Measurements from ENCODE around the gene NF1.
"Not testable (repeated sequence)": the region's sequence is repeated elsewhere in the genome, so short reads cannot be mapped to it uniquely, and the experiment has no call there.

NF1 gene

DNA sequence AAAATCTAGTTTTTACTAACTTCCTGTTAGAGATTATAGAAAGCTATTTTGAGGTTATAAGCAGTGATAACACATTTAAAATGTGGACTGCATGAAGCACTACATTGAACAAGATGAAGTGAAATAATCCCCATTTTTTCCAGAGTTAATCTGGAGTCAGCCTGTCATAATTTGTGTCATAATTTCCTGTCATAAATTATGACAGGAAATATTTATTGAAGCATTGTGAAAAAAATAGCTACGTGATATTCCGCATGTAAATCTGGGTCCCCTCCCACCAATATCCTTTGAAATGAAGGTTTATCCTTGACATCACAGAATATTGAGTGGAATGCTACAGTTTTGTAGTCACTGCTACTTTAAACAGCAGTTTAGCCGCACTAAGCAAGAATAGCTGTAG lies 162.2 kb downstream of the NF1 start:
- no peak for DNase-seq

DNA sequence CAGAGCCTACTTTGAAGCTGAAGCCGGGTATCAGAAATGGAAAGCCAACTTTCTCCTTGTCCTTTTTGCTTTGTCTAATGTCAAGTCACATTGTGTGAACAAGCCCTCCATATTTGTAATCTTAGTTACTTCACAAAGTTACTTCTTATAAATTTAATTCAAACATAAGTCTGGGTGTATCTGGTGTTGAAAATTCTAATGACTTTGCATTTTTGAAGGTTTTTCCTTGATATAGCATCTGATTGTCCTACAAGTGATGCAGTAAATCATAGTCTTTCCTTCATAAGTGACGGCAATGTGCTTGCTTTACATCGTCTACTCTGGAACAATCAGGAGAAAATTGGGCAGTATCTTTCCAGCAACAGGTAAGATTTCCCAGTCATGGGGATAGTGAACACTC lies 165.4 kb downstream of the NF1 start:
- DNase-seq: no peak

DNA sequence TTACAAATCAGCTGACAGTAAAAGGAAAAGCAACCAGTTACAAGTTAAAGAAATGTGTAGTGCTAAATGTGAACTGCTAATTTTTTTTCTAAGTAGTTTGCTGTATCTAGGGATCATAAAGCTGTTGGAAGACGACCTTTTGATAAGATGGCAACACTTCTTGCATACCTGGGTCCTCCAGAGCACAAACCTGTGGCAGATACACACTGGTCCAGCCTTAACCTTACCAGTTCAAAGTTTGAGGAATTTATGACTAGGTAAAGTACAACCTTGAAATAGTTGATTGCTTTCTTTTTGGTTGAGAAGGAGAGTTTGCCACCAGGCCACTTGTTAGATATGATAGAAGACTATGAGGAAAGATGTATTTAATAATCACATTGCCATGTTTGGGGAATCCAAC lies 166.8 kb downstream of the NF1 start:
- no peak for DNase-seq

DNA sequence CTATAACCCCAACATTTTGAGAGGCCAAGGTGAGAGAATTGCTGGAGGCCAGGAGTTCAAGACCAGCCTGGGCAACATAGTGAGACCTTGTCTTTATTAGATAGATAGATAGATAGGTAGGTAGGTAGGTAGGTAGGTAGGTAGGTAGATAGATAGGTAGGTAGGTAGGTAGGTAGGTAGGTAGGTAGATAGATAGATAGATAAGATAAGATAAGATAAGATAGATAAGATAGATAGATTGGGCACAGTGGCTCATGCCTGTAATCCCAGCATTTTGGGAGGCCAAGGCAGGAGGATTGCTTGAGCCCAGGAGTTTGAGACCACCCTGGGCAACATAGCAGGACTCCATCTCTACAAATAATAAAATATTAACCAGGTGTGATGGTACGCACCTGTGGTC lies 168.1 kb downstream of the NF1 start:
- DNase-seq: not testable (repeated sequence)

DNA sequence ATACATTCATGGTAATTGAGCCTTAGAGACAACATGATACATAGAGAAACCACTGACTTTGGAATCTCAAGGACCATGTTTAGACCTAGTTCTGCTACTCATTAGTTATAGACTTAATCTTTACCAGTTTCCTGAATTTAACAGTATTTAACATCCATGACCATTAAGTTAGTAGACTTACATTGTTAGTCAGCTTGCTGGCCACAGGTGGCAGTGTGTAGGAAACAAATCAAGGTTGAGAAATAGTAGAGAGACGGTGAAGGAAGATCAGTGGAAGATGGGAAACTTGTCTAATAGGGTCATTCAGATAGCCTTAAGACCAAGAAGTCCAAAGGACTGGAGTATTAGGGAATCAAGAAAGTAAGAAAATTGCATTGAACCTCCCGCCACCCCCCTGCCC lies 171.3 kb downstream of the NF1 start:
- peak; percentile 36 for DNase-seq

DNA sequence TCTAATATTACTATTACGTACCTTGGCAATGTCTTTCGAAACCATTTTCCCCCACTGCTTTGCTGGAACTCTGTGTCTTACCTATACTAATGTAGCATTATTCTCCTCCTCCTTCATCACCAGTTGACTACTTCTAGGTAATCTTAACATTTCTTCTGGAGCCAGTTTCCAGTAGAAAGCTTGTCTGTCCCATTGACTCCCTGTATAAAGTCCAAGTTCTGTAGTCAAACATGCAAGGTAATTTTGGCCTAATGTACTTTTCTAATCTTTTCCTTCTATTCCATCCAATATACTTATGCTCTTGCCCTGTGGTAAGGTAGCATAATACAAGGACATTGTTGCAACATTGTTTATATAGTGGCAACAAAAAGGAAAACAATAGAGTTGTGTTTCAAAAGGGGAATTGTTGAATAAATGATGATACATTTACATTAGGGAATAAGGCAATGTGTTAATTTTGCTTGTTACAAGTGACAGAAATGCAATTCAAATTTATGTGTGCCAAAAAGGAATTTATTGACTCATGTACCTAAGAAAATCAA lies 174.3 kb downstream of the NF1 start:
- DNase-seq: no peak

DNA sequence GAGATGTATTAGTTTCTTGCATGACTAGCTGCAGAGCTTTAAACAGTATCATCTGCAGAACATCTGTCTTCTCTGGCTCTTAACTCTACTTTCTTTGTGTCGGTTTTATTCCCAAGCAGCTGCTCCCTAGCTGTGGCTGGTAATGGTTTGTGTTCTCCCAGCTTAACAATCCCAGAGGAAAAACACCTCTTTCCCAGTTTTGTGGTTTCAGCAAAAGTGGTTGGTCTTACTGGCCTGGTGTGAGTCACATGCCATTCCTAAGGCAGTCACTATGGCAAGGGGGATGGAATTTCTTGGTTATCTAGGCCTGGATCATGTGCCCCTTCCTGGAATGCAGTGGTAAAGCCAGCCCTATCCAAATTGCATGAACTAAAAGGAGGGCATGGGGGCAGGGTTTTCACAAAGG lies 174.8 kb downstream of the NF1 start:
- no peak for DNase-seq

DNA sequence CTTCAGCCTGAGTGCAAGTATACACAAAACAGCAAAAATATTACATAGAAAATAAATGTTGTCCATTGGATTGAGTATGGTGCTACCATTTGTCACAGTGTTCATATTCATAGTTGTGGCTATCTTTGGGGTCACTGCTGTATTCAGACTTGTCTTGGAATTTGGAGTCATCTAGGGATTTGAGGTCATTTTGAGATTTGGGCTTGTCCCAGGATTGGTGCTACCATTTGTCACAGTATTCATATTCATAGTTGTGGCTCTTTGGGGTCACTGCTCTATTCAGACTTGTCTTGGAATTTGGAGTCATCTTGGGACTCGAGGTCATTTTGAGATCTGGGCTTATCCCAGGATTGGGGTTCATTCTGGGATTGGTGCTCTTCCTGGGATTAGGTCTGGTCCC lies 177.5 kb downstream of the NF1 start:
- no peak for DNase-seq

DNA sequence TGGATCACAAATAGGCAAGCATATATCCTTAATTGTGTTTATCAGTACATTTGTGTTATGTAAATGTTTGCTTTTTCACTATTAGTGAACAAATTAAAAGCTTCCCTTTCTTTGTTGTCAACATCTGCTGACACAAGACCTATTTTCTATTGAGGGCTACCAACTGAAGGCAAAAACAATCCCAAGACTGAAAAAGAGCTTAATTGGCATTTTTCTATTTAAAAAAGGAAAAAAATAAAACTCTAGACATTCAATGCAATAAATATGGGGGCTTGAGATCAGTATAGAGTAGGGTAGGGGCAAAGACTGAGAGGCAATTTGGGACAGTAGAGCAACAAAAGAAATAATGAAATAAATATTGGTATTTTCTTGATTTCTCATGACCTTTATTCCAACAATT lies 178.0 kb downstream of the NF1 start:
- no peak for DNase-seq

DNA sequence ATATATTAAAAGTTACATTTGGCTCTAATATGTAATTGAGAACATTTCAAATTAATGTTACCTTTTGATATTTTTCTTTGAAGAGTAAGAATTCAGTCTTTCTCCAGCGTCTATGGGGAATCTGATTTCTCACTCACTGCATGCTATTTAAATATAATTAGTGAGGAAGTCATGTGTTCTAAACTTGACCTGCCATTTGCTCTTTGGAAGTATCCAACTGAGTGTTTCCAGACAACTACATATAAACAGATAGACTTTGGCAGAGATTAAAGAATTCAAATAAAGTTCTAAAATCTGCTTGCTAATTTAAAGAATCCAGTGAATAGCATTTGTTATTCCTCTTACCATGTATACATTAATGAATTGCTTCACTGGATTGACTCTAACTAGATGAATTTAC lies 178.7 kb downstream of the NF1 start:
- DNase-seq: no peak

DNA sequence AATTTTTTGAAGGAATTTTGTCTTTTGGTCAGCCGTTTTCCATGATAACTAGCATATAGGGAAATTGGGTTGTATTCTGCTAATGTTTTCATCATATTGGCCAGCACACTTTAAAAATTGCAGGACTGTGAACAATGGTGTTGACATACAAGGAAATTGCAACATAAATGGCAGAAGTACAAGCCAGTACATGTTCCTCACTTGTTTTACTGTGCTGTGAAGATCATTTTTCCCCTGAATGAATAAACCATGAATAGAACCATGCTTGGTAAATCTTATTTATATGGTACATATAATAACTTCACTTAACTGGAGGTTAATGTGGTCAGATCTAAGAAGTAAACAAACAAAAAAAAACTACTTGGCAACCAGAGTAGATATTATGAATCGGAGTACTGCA lies 179.5 kb downstream of the NF1 start:
- peak; percentile 60 for DNase-seq

DNA sequence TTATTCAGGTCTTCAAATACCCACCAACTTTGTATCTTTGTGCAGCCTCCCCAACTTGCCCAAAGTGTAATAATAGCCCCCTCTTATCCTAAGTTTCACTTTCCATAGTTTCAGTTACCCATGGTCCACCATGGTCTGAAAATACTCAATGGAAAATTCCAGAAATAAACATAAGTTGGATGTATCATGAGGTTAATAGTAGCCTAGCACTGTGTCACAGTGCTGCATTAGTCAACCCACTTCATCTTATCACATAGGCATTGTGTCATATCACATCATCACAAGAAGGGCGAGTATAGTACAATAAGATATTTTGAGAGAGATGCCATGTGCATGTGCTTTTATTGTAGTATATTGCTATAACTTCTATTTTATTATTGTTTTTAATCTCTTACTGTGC lies 180.3 kb downstream of the NF1 start:
- DNase-seq: peak; percentile 3

DNA sequence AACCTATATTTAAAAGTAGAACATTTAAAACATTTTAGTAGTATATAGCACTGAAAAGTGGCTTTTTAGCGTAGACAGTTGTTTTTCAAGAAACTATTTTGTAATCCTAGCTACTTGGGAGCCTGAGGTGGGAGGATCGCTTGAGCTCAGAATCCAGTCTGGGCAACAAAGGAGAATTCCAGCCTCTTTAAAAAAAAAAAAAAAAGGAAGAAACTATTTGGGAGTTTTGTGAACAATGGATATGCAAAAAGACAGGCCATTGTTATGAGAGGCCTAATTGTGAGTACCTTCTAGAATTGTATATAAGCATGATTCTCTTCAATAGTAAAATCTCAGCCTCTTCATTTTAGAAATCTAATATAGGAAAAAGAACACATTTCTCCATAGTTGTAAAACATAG lies 184.6 kb downstream of the NF1 start:
- DNase-seq: no peak

DNA sequence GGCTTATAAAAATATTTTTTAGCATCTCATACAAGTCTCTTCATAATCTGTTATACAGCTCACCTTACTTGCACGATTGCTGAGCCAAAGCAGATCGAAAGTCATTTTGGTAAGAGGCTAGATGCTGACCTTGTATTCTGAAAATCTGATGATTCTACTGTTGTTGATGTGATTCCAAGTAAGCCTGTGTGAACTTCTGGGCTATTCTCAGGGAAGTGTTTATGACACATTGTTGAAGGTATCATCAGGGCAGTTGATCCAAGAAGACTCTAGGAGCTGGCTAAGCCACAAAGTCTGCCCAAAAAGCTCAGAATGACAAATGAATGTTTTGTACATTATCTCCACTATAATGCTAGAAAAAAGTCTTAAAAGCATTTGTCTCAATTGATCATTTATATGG lies 186.3 kb downstream of the NF1 start:
- DNase-seq: no peak

DNA sequence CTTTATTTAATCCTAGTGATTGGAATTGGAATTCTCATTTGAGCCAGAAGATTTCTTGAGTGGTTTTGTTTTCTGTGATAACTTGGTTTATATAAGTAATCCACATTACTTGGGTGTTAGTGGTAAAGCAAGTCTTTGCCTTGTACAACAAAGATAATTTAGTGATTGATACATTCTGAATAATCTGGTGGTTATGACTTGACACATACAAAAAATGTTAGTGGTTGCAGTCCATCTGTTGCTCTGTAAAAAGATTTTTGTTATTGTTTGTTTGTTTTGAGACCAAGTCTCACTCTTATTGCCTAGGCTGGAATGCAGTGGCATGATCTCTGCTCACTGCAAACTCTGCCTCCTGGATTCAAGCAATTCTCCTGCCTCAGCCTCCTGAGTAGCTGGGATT lies 189.1 kb downstream of the NF1 start:
- DNase-seq: no peak

DNA sequence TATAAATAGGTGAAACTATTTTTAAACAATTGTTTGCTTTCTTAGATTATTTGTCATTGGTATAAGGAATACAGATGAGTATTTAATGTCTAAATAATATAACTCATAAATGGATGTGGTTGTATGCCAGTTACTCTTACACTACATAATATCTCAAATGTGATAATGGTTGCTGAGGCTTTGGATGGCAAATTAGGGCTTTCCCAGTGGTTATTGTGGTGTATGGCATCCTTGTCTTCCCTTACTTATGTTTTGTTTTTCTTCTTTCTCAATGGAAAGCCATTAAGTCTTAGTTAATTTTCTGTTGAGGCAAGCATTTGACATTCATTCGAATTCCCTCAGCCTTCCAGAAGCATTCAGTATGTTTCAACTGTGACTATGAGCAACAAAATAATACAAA lies 191.8 kb downstream of the NF1 start:
- DNase-seq: peak; percentile 26

DNA sequence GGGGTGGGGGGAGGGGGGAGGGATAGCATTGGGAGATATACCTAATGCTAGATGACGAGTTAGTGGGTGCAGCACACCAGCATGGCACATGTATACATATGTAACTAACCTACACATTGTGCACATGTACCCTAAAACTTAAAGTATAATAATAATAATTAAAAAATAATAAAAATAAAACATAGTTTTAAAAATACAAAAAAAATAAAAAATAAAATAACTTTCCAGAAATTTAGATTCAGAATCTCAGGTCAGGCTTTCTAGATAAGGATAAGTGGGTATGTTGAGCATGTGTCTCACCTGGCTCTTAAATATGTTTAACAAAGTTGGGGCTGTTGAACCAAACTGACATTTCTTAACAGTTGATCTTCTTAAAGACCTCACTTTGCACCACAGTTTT lies 193.2 kb downstream of the NF1 start:
- DNase-seq: not testable (repeated sequence)

DNA sequence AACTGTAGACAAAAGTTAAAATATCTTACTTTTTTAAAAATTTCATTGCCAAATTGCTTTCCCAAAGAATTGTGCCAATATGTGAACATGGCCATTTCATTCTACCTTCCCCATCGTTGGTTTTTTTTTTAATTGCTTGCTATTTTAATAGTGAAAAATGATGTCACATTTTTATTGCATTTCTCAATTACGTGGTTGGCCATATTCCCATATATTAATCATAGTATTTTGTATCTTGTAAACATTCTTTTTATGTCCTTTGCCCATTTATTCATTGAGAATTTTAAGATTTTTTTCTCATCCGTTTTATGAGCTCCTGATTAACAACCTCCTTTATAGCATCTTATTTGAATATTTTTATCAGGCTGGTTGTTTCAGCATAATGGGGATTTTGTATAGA lies 195.0 kb downstream of the NF1 start:
- DNase-seq: no peak

DNA sequence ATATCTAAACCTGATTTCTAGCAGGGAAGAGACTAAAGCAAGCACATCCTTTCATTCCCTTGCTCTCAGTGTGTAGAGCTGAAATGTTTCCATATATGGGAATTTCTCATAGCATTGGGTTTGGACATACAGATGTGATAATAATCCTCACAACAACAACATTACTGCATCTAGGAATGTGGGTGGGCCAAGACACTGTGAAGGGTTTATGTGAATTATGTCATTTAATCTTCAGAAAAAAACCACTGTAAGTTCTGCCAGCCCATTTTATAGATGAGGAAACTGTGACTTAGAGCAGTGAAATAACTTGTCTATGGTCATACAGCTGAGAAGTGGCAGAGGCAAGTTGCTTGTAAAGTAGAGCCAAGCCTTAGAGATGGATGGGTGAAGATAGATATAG lies 197.0 kb downstream of the NF1 start:
- DNase-seq: no peak

DNA sequence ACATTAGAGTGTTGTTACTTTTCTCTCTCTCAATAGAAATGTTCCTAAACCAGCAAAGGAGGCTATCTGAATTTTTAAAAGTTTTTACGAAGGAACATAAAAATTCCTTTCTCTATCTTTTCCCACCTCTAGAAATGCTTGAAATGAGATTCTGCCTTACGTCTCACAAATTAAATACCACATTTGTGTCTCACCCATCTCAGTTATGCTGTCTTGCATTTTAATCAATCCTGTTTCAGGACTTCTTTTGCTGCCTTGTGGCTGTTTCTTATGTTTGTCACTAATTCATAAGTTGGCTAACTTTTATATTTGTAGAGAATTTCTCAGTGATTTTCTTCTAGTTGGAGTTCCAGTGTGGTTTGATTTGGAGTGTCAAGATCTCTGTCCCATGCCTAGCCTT lies 198.8 kb downstream of the NF1 start:
- no peak for DNase-seq

DNA sequence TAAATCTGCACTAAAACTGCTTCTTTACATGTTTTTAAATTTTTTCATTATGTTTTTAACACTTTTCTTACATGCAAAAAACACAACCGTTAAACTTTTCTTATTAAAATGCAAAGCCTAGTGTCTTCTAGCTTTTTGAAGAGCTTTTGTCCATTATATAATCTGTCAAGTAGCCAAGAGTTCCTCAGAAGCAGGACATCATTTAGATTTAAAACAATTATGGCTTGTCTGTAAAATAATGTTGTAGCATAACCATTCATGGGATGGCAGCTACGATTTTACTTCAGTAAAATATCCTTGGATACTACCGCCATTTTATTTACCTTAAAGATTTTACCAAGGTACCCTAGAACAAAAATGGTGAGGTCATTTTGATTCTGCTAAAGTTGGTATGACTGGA lies 199.5 kb downstream of the NF1 start:
- no peak for DNase-seq

DNA sequence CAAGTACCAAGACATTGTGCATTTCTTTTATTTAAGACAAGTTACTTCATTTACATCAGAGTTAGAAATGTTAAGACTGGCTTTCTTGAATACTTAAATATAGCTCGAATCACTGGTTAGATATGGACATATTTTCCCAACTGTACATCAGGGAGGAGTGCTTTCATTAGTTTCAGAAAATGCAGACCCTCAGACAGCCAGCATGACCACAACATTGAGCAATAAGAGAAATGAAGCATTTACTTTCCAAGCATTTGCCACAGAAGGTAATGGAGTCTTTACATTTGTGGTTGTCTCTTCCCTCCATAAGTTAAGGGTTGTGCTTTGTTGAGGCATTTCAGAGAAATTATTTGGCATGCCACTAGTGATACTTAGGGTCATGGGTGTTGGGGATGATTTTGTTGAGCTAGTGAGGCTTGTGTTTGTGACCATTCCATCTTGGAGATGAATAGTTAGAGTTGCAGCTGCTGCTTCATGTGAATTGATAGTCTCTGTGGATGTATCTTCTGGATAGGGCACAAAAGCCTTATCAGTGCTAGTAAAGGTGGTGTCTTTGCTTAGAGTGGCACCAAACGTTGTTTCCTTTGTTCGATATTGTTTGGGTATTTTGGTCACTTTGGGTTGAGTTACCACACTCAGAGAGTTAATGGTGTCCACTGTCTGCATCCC lies 200.2 kb downstream of the NF1 start:
- peak; percentile 53 for DNase-seq

DNA sequence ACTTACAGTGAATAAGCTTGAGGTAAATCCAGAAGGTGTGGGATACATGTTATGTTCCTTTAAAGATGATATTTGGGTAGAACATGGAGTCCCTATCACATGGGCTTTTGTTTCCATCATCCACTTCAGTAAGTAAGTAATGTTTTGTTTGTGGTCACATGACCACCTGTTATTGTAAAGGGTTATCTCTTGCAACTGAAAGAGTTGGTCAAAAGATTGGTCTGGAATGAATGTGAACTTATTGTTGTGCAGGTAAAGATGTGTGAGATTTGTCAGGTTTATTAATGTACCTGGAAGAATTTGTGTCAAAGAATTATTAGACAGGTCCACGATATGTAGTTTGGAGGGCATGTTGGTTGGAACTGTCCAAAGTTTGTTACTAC lies 200.7 kb downstream of the NF1 start:
- DNase-seq: no peak

DNA sequence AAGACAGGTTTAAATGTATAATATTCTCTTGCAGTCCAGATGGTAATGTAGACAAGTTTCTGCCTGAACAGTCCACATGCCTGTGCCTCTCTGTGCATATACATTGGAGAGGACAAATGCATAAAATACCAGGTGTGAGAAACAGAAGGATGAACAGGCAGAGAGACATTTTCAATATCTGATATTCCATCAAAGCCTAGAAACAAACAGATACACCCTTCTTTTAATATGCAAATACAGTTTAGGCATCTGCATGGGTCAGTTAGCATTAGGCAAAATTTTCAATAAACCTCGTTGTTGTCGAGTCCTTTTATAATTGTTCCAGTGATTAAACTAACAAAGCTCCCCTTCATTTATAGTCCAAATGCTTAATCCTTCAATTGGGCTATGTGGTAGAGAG lies 201.4 kb downstream of the NF1 start:
- DNase-seq: no peak

DNA sequence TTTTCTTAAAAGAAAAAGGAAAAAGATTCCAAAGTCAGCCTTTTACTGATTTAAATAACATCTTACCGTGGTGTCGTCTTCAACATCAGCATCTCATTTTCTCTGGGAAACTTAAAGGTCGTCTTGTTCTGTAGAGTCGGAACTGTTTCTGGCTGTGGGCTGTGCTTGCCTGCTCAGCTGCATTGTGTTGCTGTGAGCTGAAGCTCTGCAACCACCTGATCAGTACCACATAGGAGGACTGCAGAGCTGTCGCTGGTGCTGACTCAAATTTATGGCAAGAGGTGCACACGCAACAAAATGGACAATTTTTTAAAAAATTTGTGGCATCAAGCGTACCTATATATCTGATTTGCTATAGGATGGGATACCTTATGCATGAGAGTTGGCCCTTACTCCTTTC lies 202.3 kb downstream of the NF1 start, which contains the start of gene OMG:
Gene OMG (minus strand): TSS at position 150 of the 400 bp plus-strand sequence. CDS start 908 bp downstream, outside the sequence.
- DNase-seq: no peak
